GM23248 (cell line): ENCODE results near the gene PRDM16. TPM values are rescaled to one million over a fixed set of nuclear protein-coding genes. Genes with fewer than 3 reads are reported as not detected.

Source experiments
- DNase-seq: peaks from one replicate; pipeline ENCODE4 v3.0.0-alpha.2; 2015
- H2AFZ ChIP-seq: fragments of 200-600 bp; sonication (generic); 2 replicates; pipeline ENCODE4 v1.6.1; 2016; ENCODE audit warnings: antibody characterized with exemption
- H3F3A ChIP-seq: fragments of 200-600 bp; sonication (generic); 2 replicates; pipeline ENCODE4 v1.6.1; 2016; ENCODE audit warnings: mild to moderate bottlenecking, antibody characterized with exemption, mixed run types; ENCODE audit not compliant: insufficient read depth
- H3K27ac ChIP-seq: fragments of 200-600 bp; sonication (generic); 2 replicates; pipeline ENCODE4 v1.5.1; 2016; ENCODE audit warnings: mild to moderate bottlenecking
- H3K27me3 ChIP-seq: fragments of 200-600 bp; sonication (generic); replicated peaks from 2 replicates; pipeline ENCODE4 v1.6.1; 2016; ENCODE audit warnings: mild to moderate bottlenecking; ENCODE audit not compliant: insufficient read depth
- H3K36me3 ChIP-seq: fragments of 200-600 bp; sonication (generic); 2 replicates; pipeline ENCODE4 v1.6.1; 2016; ENCODE audit warnings: low read depth, mild to moderate bottlenecking
- H3K4me1 ChIP-seq: fragments of 200-600 bp; sonication (generic); 2 replicates; pipeline ENCODE4 v1.6.1; 2016; ENCODE audit warnings: mild to moderate bottlenecking; ENCODE audit not compliant: insufficient read depth
- H3K4me2 ChIP-seq: fragments of 200-600 bp; sonication (generic); one replicate; pipeline ENCODE4 v1.6.1; 2016; ENCODE audit warnings: mild to moderate bottlenecking; ENCODE audit not compliant: unreplicated experiment
- H3K4me3 ChIP-seq: fragments of 200-600 bp; sonication (generic); 2 replicates; pipeline ENCODE4 v1.5.1; 2016; ENCODE audit warnings: mild to moderate bottlenecking
- H3K79me2 ChIP-seq: fragments of 200-600 bp; sonication (generic); 2 replicates; pipeline ENCODE4 v1.6.1; 2016; ENCODE audit warnings: mild to moderate bottlenecking; ENCODE audit not compliant: insufficient read depth
- H3K9ac ChIP-seq: fragments of 200-600 bp; sonication (generic); 2 replicates; pipeline ENCODE4 v1.6.1; 2016; ENCODE audit warnings: mild to moderate bottlenecking
- H3K9me2 ChIP-seq: fragments of 200-600 bp; sonication (generic); 2 replicates; pipeline ENCODE4 v1.6.1; 2016; ENCODE audit warnings: mixed run types, mild to moderate bottlenecking, moderate library complexity; ENCODE audit not compliant: insufficient read depth
- H3K9me3 ChIP-seq: fragments of 200-600 bp; sonication (generic); one replicate; pipeline ENCODE4 v1.6.1; 2017; ENCODE audit warnings: low read depth
- H4K20me1 ChIP-seq: fragments of 200-600 bp; sonication (generic); 2 replicates; pipeline ENCODE4 v1.6.0; 2016; ENCODE audit not compliant: insufficient read depth
- EZH2 ChIP-seq: fragments of 200-600 bp; sonication (generic); IDR thresholded peaks from 2 replicates; pipeline ENCODE4 v1.6.1; 2018; ENCODE audit warnings: antibody characterized with exemption, mild to moderate bottlenecking; ENCODE audit not compliant: insufficient read depth, poor library complexity, severe bottlenecking
- EZH2phosphoT487 ChIP-seq: fragments of 200-600 bp; sonication (generic); IDR thresholded peaks from 2 replicates; pipeline ENCODE4 v1.6.1; 2018; ENCODE audit warnings: antibody characterized with exemption, moderate library complexity, mild to moderate bottlenecking, low read depth; ENCODE audit not compliant: insufficient read depth
- WGBS, 2 experiments: methylation state at CpG; one replicate each; pipeline ENCODE4 v1.1.6; 2015 to 2017; ENCODE audit warnings: low lambda C conversion rate in 2 of 2, low coverage in 1 of 2; ENCODE audit errors: missing lambda C conversion rate in 2 of 2; 5-methylcytosine and 5-hydroxymethylcytosine counted together
- in situ Hi-C: fragments of 300-500 bp; cut with MboI; formaldehyde crosslinking; loops from 2 replicates; pipeline ENCODE4 v1.15.0; 2020
- polyA plus RNA-seq: library from polyadenylated mRNA; unstranded; fragments of >200 nt; fragmentation: Nextera tagmentation; extraction: Ambion mirVana; gene quantifications from 2 replicates; pipeline ENCODE4 v1.2.1, GENCODE V29; 2016
- total RNA-seq: library from RNA; depleted of rRNA; stranded (reverse); fragments of >200 nt; shearing (Covaris generic); gene quantifications from 2 replicates; pipeline ENCODE4 v1.2.3, GENCODE V29; 2014

Gene PRDM16
- total and polyA plus RNA-seq, 2 experiments from 2014 or later, result 0.18 TPM; not detected in 1

GRCh38 chr1:3387401-3387800 is 318.4 kb downstream of the PRDM16 start:
- DNase-seq, result no peak
- Histone ChIP-seq H3K4me3 (no peak overlapping the region), H2AFZ (no peak overlapping the region), H3F3A (no peaks in the 10 kb centered on the region), H4K20me1 (no peaks in the 10 kb centered on the region), H3K27ac (no peak overlapping the region), H3K9me2 (no peaks in the 10 kb centered on the region), H3K36me3 (no peaks in the 10 kb centered on the region), H3K27me3 (peaks cover 55% of the 10 kb centered on the region), H3K4me1 (no peaks in the 10 kb centered on the region), H3K4me2 (no peak overlapping the region), H3K79me2 (no peaks in the 10 kb centered on the region), H3K9ac (no peak overlapping the region), H3K9me3 (no peaks in the 10 kb centered on the region)
- 69 to 71% methylated on average over 17 of the region's 17 CpGs for WGBS, 2 experiments
- in situ Hi-C loops, result no loop called here
- TF ChIP-seq EZH2 (no peak), EZH2phosphoT487 (no peak)

DNA sequence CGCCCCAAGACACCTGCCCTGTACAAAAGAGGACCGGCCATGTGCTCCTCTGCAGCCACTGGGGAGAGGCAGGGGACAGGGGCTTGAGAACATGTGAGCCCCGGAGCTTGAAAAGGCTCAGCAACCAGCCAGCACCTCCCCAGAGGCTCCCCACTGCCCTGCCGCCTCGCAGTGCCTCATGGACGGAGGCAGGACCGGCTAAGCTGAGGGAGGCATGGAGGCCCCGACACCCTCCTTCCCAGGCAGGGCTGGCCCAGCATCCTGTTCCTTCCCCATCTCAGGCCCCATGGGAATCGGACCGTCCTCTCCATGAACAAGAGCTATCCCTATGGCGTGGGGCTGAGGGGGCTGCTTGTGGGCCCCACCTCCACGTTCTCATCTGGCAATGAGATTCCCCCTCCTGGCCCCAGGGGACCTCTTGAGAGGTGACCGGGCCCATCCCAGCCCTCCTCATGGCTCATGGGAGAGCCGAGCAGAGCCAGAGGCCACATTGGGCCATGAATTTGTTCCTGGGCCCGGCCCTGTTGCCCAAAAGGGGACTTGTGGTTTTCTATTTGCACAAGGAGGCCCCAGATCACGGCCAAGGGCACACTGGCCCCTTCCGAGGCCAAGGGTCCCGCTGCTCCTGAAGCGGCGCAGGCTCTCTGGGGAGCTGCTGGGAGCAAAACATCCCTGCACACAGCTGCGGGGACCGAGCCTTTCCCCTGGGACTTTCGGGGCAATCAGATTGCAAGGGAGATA is 320.3 kb downstream of the PRDM16 start:
- Histone ChIP-seq H4K20me1 (no peaks in the 10 kb centered on the region), H3K36me3 (no peaks in the 10 kb centered on the region), H2AFZ (no peak overlapping the region), H3K27ac (no peak overlapping the region), H3K4me3 (no peak overlapping the region), H3K4me1 (0 out of 2 replicates have a peak, but pooled peaks cover 3% of the 10 kb centered on the region), H3K9me3 (no peaks in the 10 kb centered on the region), H3F3A (no peaks in the 10 kb centered on the region), H3K4me2 (no peak overlapping the region), H3K9me2 (no peaks in the 10 kb centered on the region), H3K79me2 (no peaks in the 10 kb centered on the region), H3K9ac (no peak overlapping the region), H3K27me3 (peaks cover 70% of the 10 kb centered on the region)
- WGBS, 2 experiments, result 63 to 68% methylated on average over 19 to 23 of the region's 23 CpGs
- no peak for DNase-seq
- TF ChIP-seq EZH2phosphoT487, result no peak
- no peak for TF ChIP-seq EZH2
- in situ Hi-C loops, result no loop called here

DNA sequence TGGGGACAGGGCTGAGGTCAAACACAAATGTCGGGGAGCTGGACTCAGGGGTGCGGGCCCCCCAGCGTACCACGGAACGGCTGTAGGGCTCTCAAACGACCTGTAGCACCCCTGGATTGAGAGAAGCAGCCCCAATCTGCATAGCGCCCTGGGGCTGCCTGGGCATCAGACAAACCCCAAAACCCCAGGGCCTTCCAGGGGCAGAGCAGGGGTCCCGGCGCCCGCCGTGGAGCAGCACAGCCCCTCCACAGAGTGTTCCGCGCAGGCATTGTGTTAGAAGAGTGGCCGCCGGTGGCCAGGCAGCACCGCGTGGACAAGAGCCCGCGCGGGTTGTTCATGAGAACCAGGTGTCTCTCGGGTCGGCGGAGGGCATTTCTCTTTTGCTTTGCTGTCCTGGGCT is 321.3 kb downstream of the PRDM16 start:
- H3K9me2 ChIP-seq, result no peaks in the 10 kb centered on the region
- H3K36me3 ChIP-seq, result no peaks in the 10 kb centered on the region
- 0 out of 2 replicates have a peak, but pooled peaks cover 3% of the 10 kb centered on the region for H3K4me1 ChIP-seq
- H3K79me2 ChIP-seq, result no peaks in the 10 kb centered on the region
- no peak for DNase-seq
- peaks cover 71% of the 10 kb centered on the region for H3K27me3 ChIP-seq
- in situ Hi-C loops, result no loop called here
- TF ChIP-seq EZH2 (no peak), EZH2phosphoT487 (no peak)
- H2AFZ ChIP-seq, result no peak overlapping the region
- WGBS, 2 experiments, result 77 to 78% methylated on average over 15 to 23 of the region's 23 CpGs
- no peak overlapping the region for H3K27ac ChIP-seq
- H3K4me3 ChIP-seq, result no peak overlapping the region
- H3K4me2 ChIP-seq, result no peak overlapping the region
- no peaks in the 10 kb centered on the region for H3F3A ChIP-seq
- no peak overlapping the region for H3K9ac ChIP-seq
- no peaks in the 10 kb centered on the region for H3K9me3 ChIP-seq
- H4K20me1 ChIP-seq, result no peaks in the 10 kb centered on the region

DNA sequence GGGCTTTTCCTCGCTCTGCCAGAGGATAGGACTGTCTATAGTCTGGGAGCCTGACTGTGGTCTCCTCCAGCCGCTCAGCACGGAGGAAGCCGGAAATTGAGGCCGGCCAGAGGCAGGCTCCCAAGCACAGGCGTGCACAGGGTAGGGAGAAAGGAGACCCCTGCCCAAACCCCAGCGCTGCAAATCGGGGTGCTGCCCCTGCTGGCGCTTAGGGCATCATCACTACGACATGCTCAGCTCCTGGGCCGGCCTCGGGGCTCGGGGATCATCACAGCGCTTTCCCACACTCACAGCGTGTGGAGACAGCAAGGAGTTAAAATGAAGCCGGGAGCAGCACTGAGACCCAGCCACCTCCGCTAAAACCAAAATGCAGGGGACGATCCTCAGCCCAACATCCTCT is 322.7 kb downstream of the PRDM16 start:
- Histone ChIP-seq H3K79me2 (no peaks in the 10 kb centered on the region), H3K4me2 (no peak overlapping the region), H3K9me3 (no peaks in the 10 kb centered on the region), H2AFZ (no peak overlapping the region), H3K36me3 (no peaks in the 10 kb centered on the region), H3K27ac (no peak overlapping the region), H4K20me1 (no peaks in the 10 kb centered on the region), H3F3A (no peaks in the 10 kb centered on the region), H3K27me3 (peaks cover 71% of the 10 kb centered on the region), H3K9me2 (no peaks in the 10 kb centered on the region), H3K4me1 (0 out of 2 replicates have a peak, but pooled peaks cover 3% of the 10 kb centered on the region), H3K9ac (no peak overlapping the region), H3K4me3 (no peak overlapping the region)
- WGBS, 2 experiments, result 39 to 40% methylated on average over 18 of the region's 18 CpGs
- DNase-seq, result no peak
- in situ Hi-C loops, result no loop called here
- no peak for TF ChIP-seq EZH2phosphoT487
